ENCODE results near the gene TSPAN4.

- TF ChIP-seq CTCF (IDR thresholded peaks at IDR 0.05) (no peak), EP300 (IDR thresholded peaks at IDR 0.05) (no peak), POLR2AphosphoS5 (IDR thresholded peaks at IDR 0.05) (no peak), POLR2A (IDR thresholded peaks at IDR 0.05; ENCODE audit: low read depth) (no peak)
Observed at GRCh38 chr11:843086-843734, 558 bp downstream of the TSPAN4 start.

Measured in esophagus muscularis mucosa (tissue), 4 donors.